Loucy (cell line): ENCODE data around the gene CMTR1.

ENCODE experiments used
- H2AFZ ChIP-seq: fragments of 200-600 bp; sonication (generic); 2 replicates; pipeline ENCODE4 v1.6.0; 2016; ENCODE audit warnings: antibody characterized with exemption, mild to moderate bottlenecking, low read length, moderate library complexity
- H3F3A ChIP-seq: fragments of 200-600 bp; 2 replicates; pipeline ENCODE4 v1.6.0; 2016; ENCODE audit warnings: antibody characterized with exemption, low read depth, mild to moderate bottlenecking
- H3K27me3 ChIP-seq: fragments of 200-600 bp; sonication (generic); 2 replicates; pipeline ENCODE4 v1.6.1; 2014; ENCODE audit warnings: low read length, mild to moderate bottlenecking; ENCODE audit not compliant: insufficient read depth, poor library complexity, severe bottlenecking
- H3K36me3 ChIP-seq: fragments of 200-600 bp; sonication (generic); 2 replicates; pipeline ENCODE4 v1.6.1; 2016; ENCODE audit warnings: low read length; ENCODE audit not compliant: insufficient read depth
- H3K4me1 ChIP-seq: fragments of 200-600 bp; sonication (generic); 2 replicates; pipeline ENCODE4 v1.5.1; 2014; ENCODE audit warnings: low read length, mild to moderate bottlenecking; ENCODE audit not compliant: insufficient read depth, poor library complexity, severe bottlenecking
- H3K4me2 ChIP-seq: fragments of 200-600 bp; sonication (generic); 2 replicates; pipeline ENCODE4 v1.6.0; 2014; ENCODE audit warnings: antibody characterized with exemption, low read length, low read depth, mild to moderate bottlenecking; ENCODE audit not compliant: poor library complexity, severe bottlenecking
- H3K4me3 ChIP-seq: fragments of 200-600 bp; sonication (generic); 2 replicates; pipeline ENCODE4 v1.5.1; 2014; ENCODE audit warnings: low read length, mild to moderate bottlenecking, mixed read lengths; ENCODE audit not compliant: poor library complexity, severe bottlenecking
- H3K79me2 ChIP-seq: fragments of 200-600 bp; sonication (generic); 2 replicates; pipeline ENCODE4 v1.6.1; 2014; ENCODE audit warnings: low read length; ENCODE audit not compliant: insufficient read depth
- H3K9ac ChIP-seq: fragments of 200-600 bp; sonication (generic); 2 replicates; pipeline ENCODE4 v1.6.0; 2014; ENCODE audit warnings: mild to moderate bottlenecking, low read depth, low read length, moderate library complexity; ENCODE audit not compliant: poor library complexity, severe bottlenecking
- H3K9me2 ChIP-seq: fragments of 200-600 bp; sonication (generic); replicated peaks from 2 replicates; pipeline ENCODE4 v1.6.1; 2016; ENCODE audit warnings: low read depth, low read length, mixed read lengths
- H3K9me3 ChIP-seq: fragments of 200-600 bp; sonication (generic); 2 replicates; pipeline ENCODE4 v1.6.1; 2014; ENCODE audit warnings: mild to moderate bottlenecking, antibody characterized with exemption, low read length, low read depth; ENCODE audit not compliant: insufficient read depth
- H4K20me1 ChIP-seq: fragments of 200-600 bp; sonication (generic); 2 replicates; pipeline ENCODE4 v1.6.0; 2014; ENCODE audit warnings: antibody characterized with exemption, low read length, mild to moderate bottlenecking; ENCODE audit not compliant: insufficient read depth, poor library complexity, severe bottlenecking
- CTCF ChIP-seq: fragments of 200-600 bp; sonication (generic); conservative IDR thresholded peaks from 2 replicates; pipeline ENCODE4 v1.5.1; 2014; ENCODE audit warnings: mild to moderate bottlenecking, antibody characterized with exemption, low read length
- EZH2phosphoT487 ChIP-seq: fragments of 200-600 bp; IDR thresholded peaks from 2 replicates; pipeline ENCODE4 v1.6.1; 2018; ENCODE audit warnings: antibody characterized with exemption, mild to moderate bottlenecking, moderate library complexity, borderline replicate concordance

The CMTR1 gene

GRCh38 chr6:37507690-37508421, 74.8 kb downstream of the CMTR1 start:
- no peaks in the 10 kb centered on the region for H3K36me3 ChIP-seq
- H3K27me3 ChIP-seq = no peaks in the 10 kb centered on the region
- H3K9me3 ChIP-seq = no peaks in the 10 kb centered on the region
- peaks cover 3% of the 10 kb centered on the region; the same call in 1 of the 2 replicates for H3F3A ChIP-seq
- no peaks in the 10 kb centered on the region for H4K20me1 ChIP-seq
- H3K9me2 ChIP-seq = no peaks in the 10 kb centered on the region
- TF ChIP-seq CTCF = no peak
- no peak for TF ChIP-seq EZH2phosphoT487
- H3K4me1 ChIP-seq = peaks cover 35% of the 10 kb centered on the region
- no peak overlapping the region for H2AFZ ChIP-seq
- H3K79me2 ChIP-seq = no peaks in the 10 kb centered on the region
- peak overlapping the region; percentile 21 for H3K9ac ChIP-seq
- H3K4me3 ChIP-seq = no peak overlapping the region
- H3K4me2 ChIP-seq = peak overlapping the region; percentile 15

- peaks cover 41% of the 10 kb centered on the region for H3K4me1 ChIP-seq
- no peak overlapping the region for H2AFZ ChIP-seq
- no peak overlapping the region for H3K4me3 ChIP-seq
- no peaks in the 10 kb centered on the region for H3K27me3 ChIP-seq
- H3K36me3 ChIP-seq = no peaks in the 10 kb centered on the region
- H4K20me1 ChIP-seq = no peaks in the 10 kb centered on the region
- no peaks in the 10 kb centered on the region for H3K9me2 ChIP-seq
- H3F3A ChIP-seq = peaks cover 9% of the 10 kb centered on the region
- H3K4me2 ChIP-seq = no peak overlapping the region
- H3K79me2 ChIP-seq = peaks cover 6% of the 10 kb centered on the region; the same call in 1 of the 2 replicates
- no peaks in the 10 kb centered on the region for H3K9me3 ChIP-seq
- TF ChIP-seq EZH2phosphoT487 (no peak), CTCF (no peak)
- H3K9ac ChIP-seq = no peak overlapping the region
These were observed 78.2 kb downstream of the CMTR1 start for GRCh38 chr6:37511201-37511600.

- Histone ChIP-seq H3K9ac (no peak overlapping the region), H3K27me3 (no peaks in the 10 kb centered on the region), H3K9me2 (no peaks in the 10 kb centered on the region), H3K9me3 (no peaks in the 10 kb centered on the region), H3K79me2 (peaks cover 6% of the 10 kb centered on the region; the same call in 1 of the 2 replicates), H2AFZ (no peak overlapping the region), H3K4me3 (no peak overlapping the region), H3K4me1 (peaks cover 45% of the 10 kb centered on the region), H3F3A (peaks cover 9% of the 10 kb centered on the region; the same call in 1 of the 2 replicates), H4K20me1 (no peaks in the 10 kb centered on the region), H3K4me2 (no peak overlapping the region), H3K36me3 (no peaks in the 10 kb centered on the region)
- TF ChIP-seq CTCF = no peak
- no peak for TF ChIP-seq EZH2phosphoT487
These were observed 78.9 kb downstream of the CMTR1 start for GRCh38 chr6:37511910-37512399.
